ENCODE data around the gene FSTL1.

DNA sequence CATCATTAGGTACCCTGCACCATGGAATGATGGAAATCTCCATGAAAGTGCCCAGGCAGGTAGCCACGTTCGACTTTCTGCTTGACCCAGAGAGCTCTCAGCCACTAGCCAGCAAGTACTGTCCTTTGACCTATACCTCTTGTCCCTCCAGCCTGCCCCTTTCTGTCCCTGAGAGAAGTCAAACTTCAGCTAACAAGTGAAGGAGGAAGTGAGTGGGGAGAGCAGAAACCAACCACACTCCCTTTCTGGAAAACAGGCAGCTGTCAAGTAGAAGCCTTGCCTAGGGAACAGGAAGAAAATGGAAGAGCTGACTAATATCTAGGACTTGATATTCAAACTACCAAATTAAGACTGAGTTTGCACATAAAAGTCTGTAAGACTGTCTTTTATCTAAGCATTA, 30.3 kb upstream of the FSTL1 start:
- no peak for TF ChIP-seq POLR2A (IDR thresholded peaks at IDR 0.05)
- TF ChIP-seq, protein P1, sequence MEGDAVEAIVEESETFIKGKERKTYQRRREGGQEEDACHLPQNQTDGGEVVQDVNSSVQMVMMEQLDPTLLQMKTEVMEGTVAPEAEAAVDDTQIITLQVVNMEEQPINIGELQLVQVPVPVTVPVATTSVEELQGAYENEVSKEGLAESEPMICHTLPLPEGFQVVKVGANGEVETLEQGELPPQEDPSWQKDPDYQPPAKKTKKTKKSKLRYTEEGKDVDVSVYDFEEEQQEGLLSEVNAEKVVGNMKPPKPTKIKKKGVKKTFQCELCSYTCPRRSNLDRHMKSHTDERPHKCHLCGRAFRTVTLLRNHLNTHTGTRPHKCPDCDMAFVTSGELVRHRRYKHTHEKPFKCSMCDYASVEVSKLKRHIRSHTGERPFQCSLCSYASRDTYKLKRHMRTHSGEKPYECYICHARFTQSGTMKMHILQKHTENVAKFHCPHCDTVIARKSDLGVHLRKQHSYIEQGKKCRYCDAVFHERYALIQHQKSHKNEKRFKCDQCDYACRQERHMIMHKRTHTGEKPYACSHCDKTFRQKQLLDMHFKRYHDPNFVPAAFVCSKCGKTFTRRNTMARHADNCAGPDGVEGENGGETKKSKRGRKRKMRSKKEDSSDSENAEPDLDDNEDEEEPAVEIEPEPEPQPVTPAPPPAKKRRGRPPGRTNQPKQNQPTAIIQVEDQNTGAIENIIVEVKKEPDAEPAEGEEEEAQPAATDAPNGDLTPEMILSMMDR (IDR thresholded peaks at IDR 0.05) = no peak

Measured in uterus (tissue), 2 donors.